HG02759 (cell line): ENCODE measurements around the gene ARTN.

Source experiments
- ATAC-seq: cut with Tn5 transposase; IDR thresholded peaks from one replicate; pipeline ENCODE4 v1.9.1; 2021; ENCODE audit warnings: mild to moderate bottlenecking, moderate library complexity; ENCODE audit not compliant: unreplicated experiment

Gene ARTN

DNA sequence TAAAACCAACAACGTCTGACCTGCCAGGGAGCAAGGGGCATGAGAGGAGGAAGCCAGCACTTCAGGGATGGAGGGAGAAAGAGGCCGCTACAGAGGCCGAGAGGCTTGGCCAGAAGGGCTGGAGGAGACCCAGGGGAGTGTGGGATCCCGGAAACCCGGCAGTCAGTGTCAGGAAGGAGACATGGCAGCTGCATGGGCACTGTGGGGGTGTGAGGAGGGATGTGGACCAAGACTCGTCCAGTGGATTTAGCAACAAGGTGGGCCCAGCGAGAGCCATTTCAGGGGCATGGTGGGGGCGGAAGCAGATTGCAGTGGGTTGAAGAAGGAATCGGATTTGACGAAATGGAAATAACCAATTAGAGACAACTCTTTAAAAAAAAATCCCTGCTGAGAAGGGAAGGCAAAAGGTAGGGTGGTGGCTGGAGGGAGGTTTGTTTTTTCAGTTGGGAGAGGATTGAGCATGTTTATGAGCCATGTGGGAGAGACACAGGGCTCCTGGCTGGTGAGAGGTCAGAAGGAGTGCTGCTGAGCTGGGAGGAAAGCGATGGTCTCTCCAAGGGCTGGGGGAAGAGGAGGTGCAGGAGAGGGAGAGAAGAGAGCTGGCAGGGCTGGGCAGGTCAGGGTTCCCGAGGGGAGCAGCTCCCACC lies 49.8 kb downstream of the ARTN start:
- no peak for ATAC-seq

DNA sequence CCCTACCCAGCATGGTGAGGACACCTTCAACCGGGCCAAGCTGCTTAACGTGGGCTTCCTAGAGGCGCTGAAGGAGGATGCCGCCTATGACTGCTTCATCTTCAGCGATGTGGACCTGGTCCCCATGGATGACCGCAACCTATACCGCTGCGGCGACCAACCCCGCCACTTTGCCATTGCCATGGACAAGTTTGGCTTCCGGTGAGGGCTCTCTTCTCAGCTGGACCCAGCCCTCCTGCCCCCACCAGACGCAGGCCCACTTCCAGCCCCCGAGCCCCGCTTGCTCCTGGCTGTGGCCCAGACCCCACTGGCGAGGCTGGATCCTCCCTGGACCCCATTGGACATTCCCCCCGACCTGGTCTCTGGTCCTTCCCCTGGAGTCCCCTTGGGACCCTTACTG lies 51.3 kb downstream of the ARTN start:
- no peak for ATAC-seq

DNA sequence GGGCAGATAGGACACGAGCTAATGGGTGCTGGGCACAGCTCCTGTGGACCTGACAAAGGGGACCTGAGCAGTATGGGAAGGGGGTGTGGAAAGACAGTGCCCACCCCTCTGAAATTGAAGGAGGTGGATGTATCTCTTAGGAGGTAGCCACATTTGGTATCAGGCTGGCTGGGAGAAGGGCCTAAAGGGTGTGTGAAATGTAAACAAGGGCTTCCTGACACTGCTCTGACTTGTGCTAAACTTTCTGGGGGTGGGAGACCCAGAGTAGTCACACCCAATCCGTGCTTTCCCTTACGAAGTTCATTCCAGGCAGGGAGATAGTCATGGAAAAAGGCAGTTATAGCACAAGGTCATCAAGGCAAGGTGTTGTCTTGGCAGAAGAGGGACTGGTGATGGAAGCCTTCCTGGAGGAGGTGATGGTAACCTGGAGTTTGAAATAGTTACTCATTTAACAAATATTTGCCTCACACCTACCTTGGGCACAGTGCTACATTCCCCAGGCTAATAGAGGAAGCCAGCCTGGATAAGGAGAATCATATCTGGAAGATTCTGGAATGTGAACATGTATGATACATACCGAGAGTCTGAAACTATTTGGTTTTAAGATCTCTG lies 52.5 kb downstream of the ARTN start:
- ATAC-seq = no peak

DNA sequence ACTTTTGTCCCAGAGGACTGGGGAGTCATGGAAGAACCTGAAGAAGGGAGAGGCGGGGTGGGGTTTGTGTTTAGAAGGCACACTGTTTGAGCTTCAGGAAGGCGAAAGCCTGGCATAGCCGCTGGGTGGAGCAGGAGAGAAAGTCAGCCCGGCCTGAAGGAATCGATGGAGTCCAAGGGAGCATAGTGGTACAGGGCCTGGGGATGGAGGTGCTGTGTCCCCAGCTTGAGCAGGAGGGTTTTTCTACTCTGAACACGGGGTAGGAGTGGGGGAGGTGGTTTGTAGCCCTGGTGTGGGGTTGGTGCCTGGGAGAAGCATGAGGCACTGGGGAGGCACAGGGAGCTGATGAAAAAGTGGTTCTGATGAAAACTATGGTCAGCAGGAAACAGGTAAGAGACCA lies 53.1 kb downstream of the ARTN start:
- no peak for ATAC-seq
